PC-9 (cell line): Measurements from ENCODE around the gene MED6.

ENCODE experiments used
- EZH2 ChIP-seq: fragments of 200-600 bp; sonication (generic); IDR thresholded peaks from 2 replicates; pipeline ENCODE4 v1.8.0; 2017; ENCODE audit warnings: antibody characterized with exemption, low read depth
- TF ChIP-seq, protein P1 (sequence below): fragments of 200-600 bp; sonication (generic); conservative IDR thresholded peaks from 2 replicates; pipeline ENCODE4 v1.6.1; 2017; ENCODE audit warnings: mixed run types, antibody characterized with exemption, mild to moderate bottlenecking, moderate library complexity

GRCh38 chr14:70601162-70601561 is 707 bp upstream of the MED6 start:
- TF ChIP-seq EZH2: no peak
- TF ChIP-seq, protein P1, sequence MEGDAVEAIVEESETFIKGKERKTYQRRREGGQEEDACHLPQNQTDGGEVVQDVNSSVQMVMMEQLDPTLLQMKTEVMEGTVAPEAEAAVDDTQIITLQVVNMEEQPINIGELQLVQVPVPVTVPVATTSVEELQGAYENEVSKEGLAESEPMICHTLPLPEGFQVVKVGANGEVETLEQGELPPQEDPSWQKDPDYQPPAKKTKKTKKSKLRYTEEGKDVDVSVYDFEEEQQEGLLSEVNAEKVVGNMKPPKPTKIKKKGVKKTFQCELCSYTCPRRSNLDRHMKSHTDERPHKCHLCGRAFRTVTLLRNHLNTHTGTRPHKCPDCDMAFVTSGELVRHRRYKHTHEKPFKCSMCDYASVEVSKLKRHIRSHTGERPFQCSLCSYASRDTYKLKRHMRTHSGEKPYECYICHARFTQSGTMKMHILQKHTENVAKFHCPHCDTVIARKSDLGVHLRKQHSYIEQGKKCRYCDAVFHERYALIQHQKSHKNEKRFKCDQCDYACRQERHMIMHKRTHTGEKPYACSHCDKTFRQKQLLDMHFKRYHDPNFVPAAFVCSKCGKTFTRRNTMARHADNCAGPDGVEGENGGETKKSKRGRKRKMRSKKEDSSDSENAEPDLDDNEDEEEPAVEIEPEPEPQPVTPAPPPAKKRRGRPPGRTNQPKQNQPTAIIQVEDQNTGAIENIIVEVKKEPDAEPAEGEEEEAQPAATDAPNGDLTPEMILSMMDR: no peak
